Nephron (organoid): Measurements from ENCODE around the gene FKBP5.

ENCODE experiments used
- H3K27ac Mint-ChIP-seq, 3 experiments: 2 replicates each; pipeline ENCODE4 v1.8.0; 2020; ENCODE audit warnings: mixed read lengths in 3 of 3, mild to moderate bottlenecking in 2 of 3, moderate library complexity in 1 of 3
- H3K27me3 Mint-ChIP-seq: 2 replicates; pipeline ENCODE4 v1.8.0; 2021; ENCODE audit warnings: low read depth, mild to moderate bottlenecking, moderate library complexity, mixed read lengths
- H3K36me3 Mint-ChIP-seq: 2 replicates; pipeline ENCODE4 v1.8.0; 2020; ENCODE audit warnings: low read depth, mixed read lengths
- H3K4me1 Mint-ChIP-seq: 2 replicates; pipeline ENCODE4 v1.8.0; 2020; ENCODE audit warnings: mixed read lengths
- H3K4me3 Mint-ChIP-seq, 3 experiments: 2 replicates each; pipeline ENCODE4 v1.8.0; 2020; ENCODE audit warnings: mild to moderate bottlenecking in 3 of 3, mixed read lengths in 3 of 3, moderate library complexity in 2 of 3
- H3K9me3 Mint-ChIP-seq: 2 replicates; pipeline ENCODE4 v1.8.0; 2020; ENCODE audit warnings: mixed read lengths
- CTCF ChIP-seq, 3 experiments: fragments of 200-600 bp; sonication (generic); IDR thresholded peaks; one replicate each; pipeline ENCODE4 v1.5.0; 2021; ENCODE audit warnings: antibody characterized with exemption in 3 of 3; ENCODE audit not compliant: unreplicated experiment in 3 of 3

Gene FKBP5

GRCh38 chr6:35596448-35597442 is 92.0 kb downstream of the FKBP5 start:
- Mint-ChIP-seq H3K9me3 (no peaks in the 10 kb centered on the region), H3K36me3 (no peaks in the 10 kb centered on the region), H3K4me1 (peaks cover 45% of the 10 kb centered on the region), H3K27me3 (no peaks in the 10 kb centered on the region), H3K4me3 (peak overlapping the region in 1 of 3 experiments; percentile 1), H3K27ac (peak overlapping the region; percentile 80 to 93 (median 84))
- no peak for TF ChIP-seq CTCF (IDR thresholded peaks at IDR 0.05; ENCODE audit: unreplicated experiment in 3 of 3)

- TF ChIP-seq CTCF (IDR thresholded peaks at IDR 0.05; ENCODE audit: unreplicated experiment in 3 of 3) = no peak
- Mint-ChIP-seq H3K27ac (peak overlapping the region; percentile 49 to 69 (median 54)), H3K4me1 (peaks cover 40% of the 10 kb centered on the region), H3K9me3 (no peaks in the 10 kb centered on the region), H3K36me3 (no peaks in the 10 kb centered on the region), H3K4me3 (no peak overlapping the region), H3K27me3 (no peaks in the 10 kb centered on the region)
Observed at GRCh38 chr6:35594503-35595186, 94.1 kb downstream of the FKBP5 start.

GRCh38 chr6:35592178-35592577 is 96.5 kb downstream of the FKBP5 start:
- H3K36me3 Mint-ChIP-seq = no peaks in the 10 kb centered on the region
- no peak overlapping the region for H3K4me3 Mint-ChIP-seq
- peak overlapping the region in 1 of 3 experiments; percentile 42 for H3K27ac Mint-ChIP-seq
- no peak for TF ChIP-seq CTCF (IDR thresholded peaks at IDR 0.05; ENCODE audit: unreplicated experiment in 3 of 3)
- H3K27me3 Mint-ChIP-seq = no peaks in the 10 kb centered on the region
- peaks cover 38% of the 10 kb centered on the region for H3K4me1 Mint-ChIP-seq
- no peaks in the 10 kb centered on the region for H3K9me3 Mint-ChIP-seq

- Mint-ChIP-seq H3K4me1 (peaks cover 23% of the 10 kb centered on the region), H3K4me3 (no peak overlapping the region), H3K27ac (peak overlapping the region; percentile 76 to 93 (median 91)), H3K36me3 (peaks cover 4% of the 10 kb centered on the region), H3K9me3 (no peaks in the 10 kb centered on the region), H3K27me3 (no peaks in the 10 kb centered on the region)
- TF ChIP-seq CTCF (IDR thresholded peaks at IDR 0.05; ENCODE audit: unreplicated experiment in 3 of 3) = no peak
Observed at GRCh38 chr6:35590622-35591066, 98.1 kb downstream of the FKBP5 start.

GRCh38 chr6:35589904-35590303 is 98.8 kb downstream of the FKBP5 start:
- peak overlapping the region in 1 of 3 experiments; percentile 93 for H3K27ac Mint-ChIP-seq
- H3K4me3 Mint-ChIP-seq = no peak overlapping the region
- peaks cover 23% of the 10 kb centered on the region for H3K4me1 Mint-ChIP-seq
- H3K9me3 Mint-ChIP-seq = no peaks in the 10 kb centered on the region
- no peak for TF ChIP-seq CTCF (IDR thresholded peaks at IDR 0.05; ENCODE audit: unreplicated experiment in 3 of 3)
- peaks cover 4% of the 10 kb centered on the region for H3K36me3 Mint-ChIP-seq
- no peaks in the 10 kb centered on the region for H3K27me3 Mint-ChIP-seq
